GM18870 (cell line): ENCODE data around the gene ZNF438.
"Not testable (repeated sequence)": the region's sequence is repeated elsewhere in the genome, so short reads cannot be mapped to it uniquely, and the experiment has no call there.

Experiments used
- ATAC-seq: cut with Tn5 transposase; IDR thresholded peaks from one replicate; pipeline ENCODE4 v1.9.1; 2021; ENCODE audit warnings: moderate library complexity; ENCODE audit not compliant: unreplicated experiment

ZNF438 gene

GRCh38 chr10:30816159-30816819 lies 215.4 kb downstream of the ZNF438 start:
- ATAC-seq = no peak

- ATAC-seq = no peak
Observed at GRCh38 chr10:30813872-30814481, 217.7 kb downstream of the ZNF438 start.

GRCh38 chr10:30812018-30812851 lies 219.4 kb downstream of the ZNF438 start:
- ATAC-seq = no peak

GRCh38 chr10:30811276-30812017 lies 220.2 kb downstream of the ZNF438 start:
- ATAC-seq = no peak

GRCh38 chr10:30810416-30810815 lies 221.2 kb downstream of the ZNF438 start:
- ATAC-seq = no peak

- no peak for ATAC-seq
Observed at GRCh38 chr10:30806850-30807249, 224.8 kb downstream of the ZNF438 start.

- no peak for ATAC-seq
Observed at GRCh38 chr10:30805061-30805460, 226.6 kb downstream of the ZNF438 start.

- no peak for ATAC-seq
Observed at GRCh38 chr10:30804478-30805055, 227.1 kb downstream of the ZNF438 start.

- ATAC-seq = no peak
Observed at GRCh38 chr10:30803892-30804322, 227.8 kb downstream of the ZNF438 start.

- no peak for ATAC-seq
Observed at GRCh38 chr10:30803058-30803457, 228.6 kb downstream of the ZNF438 start.

- ATAC-seq = no peak
Observed at GRCh38 chr10:30800368-30800767, 231.3 kb downstream of the ZNF438 start.

- ATAC-seq = no peak
Observed at GRCh38 chr10:30798646-30799185, 232.9 kb downstream of the ZNF438 start.

GRCh38 chr10:30795024-30795423 lies 236.6 kb downstream of the ZNF438 start:
- ATAC-seq = not testable (repeated sequence)
